ENCODE measurements around the gene GRK6.

The GRK6 gene

DNA sequence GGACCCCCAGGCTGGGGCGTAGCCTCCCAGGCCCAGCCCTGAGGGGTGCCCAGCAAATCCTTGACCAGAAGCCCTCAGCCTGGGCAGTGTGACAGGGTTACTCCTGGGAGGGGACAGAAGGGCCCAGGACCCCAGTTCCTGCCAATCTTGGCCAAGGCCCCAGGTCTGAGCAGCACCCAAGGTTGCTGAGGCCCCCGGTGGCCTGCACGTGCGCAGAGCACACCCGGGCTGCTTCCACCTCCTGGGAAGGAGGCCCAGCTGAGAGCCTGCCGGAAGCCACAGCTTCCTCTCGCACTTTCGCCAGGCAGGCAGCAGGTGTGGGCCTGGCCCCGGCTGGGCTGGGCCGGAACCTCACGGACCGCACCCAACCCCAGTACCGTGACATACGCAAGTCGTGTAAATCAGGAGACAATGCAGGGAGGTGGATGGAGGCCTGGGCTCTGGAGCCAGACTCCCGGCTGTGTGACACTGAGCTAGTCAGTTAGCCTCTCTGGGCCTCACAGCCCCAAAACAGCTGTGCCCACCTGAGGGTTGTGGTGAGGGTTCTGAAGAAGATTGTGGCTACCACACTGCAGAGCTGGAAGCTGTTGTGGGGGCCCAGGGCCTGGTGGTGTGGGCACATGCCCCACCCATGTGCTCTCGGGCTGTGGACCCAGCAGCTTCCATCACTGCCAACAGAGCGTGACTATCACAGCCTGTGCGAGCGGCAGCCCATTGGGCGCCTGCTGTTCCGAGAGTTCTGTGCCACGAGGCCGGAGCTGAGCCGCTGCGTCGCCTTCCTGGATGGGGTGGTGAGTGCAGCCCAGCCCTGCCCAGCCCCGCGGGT is 5.1 kb downstream of the GRK6 start:
- H3K27me3 ChIP-seq, result no peaks in the 10 kb centered on the region
- peak overlapping the region; percentile 99 for H3K9ac ChIP-seq
- peak overlapping the region; percentile 99 for H3K27ac ChIP-seq
- peaks cover 77% of the 10 kb centered on the region for H3K4me1 ChIP-seq
- TF ChIP-seq Cebpa-rat (IDR thresholded peaks at IDR 0.05), result no peak
- H3K4me2 ChIP-seq, result peak overlapping the region; percentile 98
- H3K9me3 ChIP-seq, result no peaks in the 10 kb centered on the region
- H3K36me3 ChIP-seq, result peaks cover 44% of the 10 kb centered on the region
- peaks cover 20% of the 10 kb centered on the region for H4K20me1 ChIP-seq
- peak overlapping the region; percentile 97 for H3K4me3 ChIP-seq

DNA sequence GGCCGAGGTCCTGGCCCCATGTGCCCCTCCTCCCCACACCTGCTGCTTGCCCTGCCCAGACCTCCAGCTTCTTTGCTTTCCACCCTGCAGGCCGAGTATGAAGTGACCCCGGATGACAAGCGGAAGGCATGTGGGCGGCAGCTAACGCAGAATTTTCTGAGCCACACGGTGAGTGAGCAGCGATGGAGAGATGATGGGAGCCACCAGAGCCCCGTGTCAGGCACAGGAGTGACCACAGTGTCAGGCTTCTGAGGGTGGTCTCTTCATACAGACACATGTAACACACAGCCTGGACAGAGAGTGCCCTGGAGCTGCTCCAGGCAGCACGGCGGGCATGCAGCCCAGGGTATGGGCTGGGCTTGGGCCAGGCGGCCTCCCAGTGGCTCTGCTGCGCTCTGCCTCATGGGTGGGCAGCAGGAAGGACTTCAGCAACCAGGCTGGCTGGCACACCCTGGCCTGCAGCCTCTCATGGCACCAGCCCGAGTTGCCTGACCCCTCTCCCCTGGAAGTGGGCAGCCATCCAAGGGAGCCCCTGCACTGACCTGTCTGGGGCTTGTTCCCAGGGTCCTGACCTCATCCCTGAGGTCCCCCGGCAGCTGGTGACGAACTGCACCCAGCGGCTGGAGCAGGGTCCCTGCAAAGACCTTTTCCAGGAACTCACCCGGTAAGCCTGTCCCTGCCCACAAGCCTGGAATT is 5.8 kb downstream of the GRK6 start:
- H3K27ac ChIP-seq, result peak overlapping the region; percentile 99
- H3K27me3 ChIP-seq, result no peaks in the 10 kb centered on the region
- H3K4me1 ChIP-seq, result peaks cover 75% of the 10 kb centered on the region
- peak overlapping the region; percentile 99 for H3K9ac ChIP-seq
- H3K9me3 ChIP-seq, result no peaks in the 10 kb centered on the region
- peaks cover 17% of the 10 kb centered on the region for H4K20me1 ChIP-seq
- peak overlapping the region; percentile 98 for H3K4me2 ChIP-seq
- peaks cover 52% of the 10 kb centered on the region for H3K36me3 ChIP-seq
- TF ChIP-seq Cebpa-rat (IDR thresholded peaks at IDR 0.05), result no peak
- peak overlapping the region; percentile 59 for H3K4me3 ChIP-seq

DNA sequence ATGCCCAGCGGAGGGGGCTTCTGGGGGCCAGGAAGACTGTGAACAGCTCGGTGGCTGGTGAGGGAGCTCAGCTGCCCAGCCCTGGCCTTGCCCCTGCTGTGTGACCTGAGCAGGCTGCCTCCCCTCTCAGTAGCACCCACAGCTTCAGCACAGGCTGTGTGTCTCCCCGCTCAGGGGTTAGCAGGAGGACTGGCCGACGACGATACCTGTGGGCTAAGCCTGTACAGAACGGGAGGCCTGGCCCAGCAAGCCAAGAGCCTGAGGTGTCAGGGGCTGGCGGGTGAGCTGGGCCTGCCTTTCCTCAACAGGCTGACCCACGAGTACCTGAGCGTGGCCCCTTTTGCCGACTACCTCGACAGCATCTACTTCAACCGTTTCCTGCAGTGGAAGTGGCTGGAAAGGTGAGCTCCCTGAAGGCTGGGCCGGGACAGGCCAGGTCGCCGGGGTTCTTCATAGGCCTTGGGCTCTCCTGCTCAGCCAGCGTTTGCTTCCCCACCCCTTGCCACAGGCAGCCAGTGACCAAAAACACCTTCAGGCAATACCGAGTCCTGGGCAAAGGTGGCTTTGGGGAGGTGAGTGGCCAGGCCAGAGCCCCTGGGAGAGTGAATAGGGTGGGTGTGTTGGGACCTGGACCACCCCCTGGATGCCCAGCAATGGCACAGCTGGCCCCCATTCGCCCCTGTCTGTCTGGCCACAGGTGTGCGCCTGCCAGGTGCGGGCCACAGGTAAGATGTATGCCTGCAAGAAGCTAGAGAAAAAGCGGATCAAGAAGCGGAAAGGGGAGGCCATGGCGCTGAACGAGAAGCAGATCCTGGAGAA is 6.6 kb downstream of the GRK6 start:
- peak overlapping the region; percentile 98 for H3K4me2 ChIP-seq
- TF ChIP-seq Cebpa-rat (IDR thresholded peaks at IDR 0.05), result no peak

GRCh38 chr5:177433658-177434217 is 7.3 kb downstream of the GRK6 start:
- peak overlapping the region; percentile 99 for H3K9ac ChIP-seq
- H3K9me3 ChIP-seq, result no peaks in the 10 kb centered on the region
- H3K27ac ChIP-seq, result peak overlapping the region; percentile 99
- peaks cover 66% of the 10 kb centered on the region for H3K36me3 ChIP-seq
- TF ChIP-seq Cebpa-rat (IDR thresholded peaks at IDR 0.05), result no peak
- H3K4me2 ChIP-seq, result peak overlapping the region; percentile 98
- H3K4me3 ChIP-seq, result no peak overlapping the region; the same call in 1 of the 2 replicates
- H4K20me1 ChIP-seq, result peaks cover 3% of the 10 kb centered on the region
- peaks cover 60% of the 10 kb centered on the region for H3K4me1 ChIP-seq
- no peaks in the 10 kb centered on the region for H3K27me3 ChIP-seq

More for the DNA sequence above, 6.6 kb downstream of the GRK6 start:
- Histone ChIP-seq H3K27me3 (no peaks in the 10 kb centered on the region), H4K20me1 (peaks cover 10% of the 10 kb centered on the region), H3K4me3 (peak overlapping the region; percentile 59), H3K27ac (peak overlapping the region; percentile 99), H3K36me3 (peaks cover 60% of the 10 kb centered on the region), H3K9ac (peak overlapping the region; percentile 99), H3K4me1 (peaks cover 67% of the 10 kb centered on the region), H3K9me3 (no peaks in the 10 kb centered on the region)

GRCh38 chr5:177434437-177434836 is 8.0 kb downstream of the GRK6 start:
- TF ChIP-seq Cebpa-rat (IDR thresholded peaks at IDR 0.05), result no peak
- H3K4me1 ChIP-seq, result peaks cover 53% of the 10 kb centered on the region
- no peaks in the 10 kb centered on the region for H3K9me3 ChIP-seq
- H3K4me3 ChIP-seq, result no peak overlapping the region; the same call in 1 of the 2 replicates
- no peaks in the 10 kb centered on the region for H3K27me3 ChIP-seq
- peak overlapping the region; percentile 77 for H3K27ac ChIP-seq
- H3K9ac ChIP-seq, result peak overlapping the region; percentile 64
- H3K36me3 ChIP-seq, result peaks cover 73% of the 10 kb centered on the region
- peak overlapping the region; percentile 98 for H3K4me2 ChIP-seq
- H4K20me1 ChIP-seq, result no peaks in the 10 kb centered on the region

- peaks cover 80% of the 10 kb centered on the region for H3K36me3 ChIP-seq
- no peaks in the 10 kb centered on the region for H4K20me1 ChIP-seq
- TF ChIP-seq Cebpa-rat (IDR thresholded peaks at IDR 0.05), result no peak
- H3K27ac ChIP-seq, result peak overlapping the region; percentile 77; the same call in 1 of the 2 replicates
- no peak overlapping the region for H3K9ac ChIP-seq
- H3K9me3 ChIP-seq, result no peaks in the 10 kb centered on the region
- no peak overlapping the region for H3K4me2 ChIP-seq
- H3K27me3 ChIP-seq, result no peaks in the 10 kb centered on the region
- peaks cover 51% of the 10 kb centered on the region for H3K4me1 ChIP-seq
- no peak overlapping the region for H3K4me3 ChIP-seq
These were observed 8.7 kb downstream of the GRK6 start for GRCh38 chr5:177434942-177435738.

DNA sequence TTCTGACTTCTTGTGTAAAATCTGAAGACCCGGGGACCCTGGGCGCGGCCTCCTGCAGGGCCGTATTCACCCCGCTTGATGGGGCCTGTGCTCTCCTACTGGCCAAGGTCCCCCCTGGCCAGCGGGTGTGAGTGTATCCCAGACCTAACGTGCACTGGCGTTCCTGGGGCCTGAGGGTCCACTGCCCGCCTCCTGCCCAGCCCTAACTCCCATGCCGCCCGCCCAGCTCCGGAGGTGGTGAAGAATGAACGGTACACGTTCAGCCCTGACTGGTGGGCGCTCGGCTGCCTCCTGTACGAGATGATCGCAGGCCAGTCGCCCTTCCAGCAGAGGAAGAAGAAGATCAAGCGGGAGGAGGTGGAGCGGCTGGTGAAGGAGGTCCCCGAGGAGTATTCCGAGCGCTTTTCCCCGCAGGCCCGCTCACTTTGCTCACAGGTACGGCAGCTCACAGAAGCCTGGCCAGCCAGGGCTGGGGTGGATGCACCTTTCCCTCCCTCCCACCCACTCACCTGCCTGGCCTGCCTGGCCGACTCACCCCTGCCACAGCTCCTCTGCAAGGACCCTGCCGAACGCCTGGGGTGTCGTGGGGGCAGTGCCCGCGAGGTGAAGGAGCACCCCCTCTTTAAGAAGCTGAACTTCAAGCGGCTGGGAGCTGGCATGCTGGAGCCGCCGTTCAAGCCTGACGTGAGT is 9.5 kb downstream of the GRK6 start:
- peaks cover 51% of the 10 kb centered on the region for H3K4me1 ChIP-seq
- H4K20me1 ChIP-seq, result peaks cover 6% of the 10 kb centered on the region; the same call in 1 of the 2 replicates
- H3K9me3 ChIP-seq, result no peaks in the 10 kb centered on the region
- H3K27me3 ChIP-seq, result no peaks in the 10 kb centered on the region
- H3K4me3 ChIP-seq, result no peak overlapping the region
- no peak for TF ChIP-seq Cebpa-rat (IDR thresholded peaks at IDR 0.05)
- H3K4me2 ChIP-seq, result no peak overlapping the region
- H3K36me3 ChIP-seq, result peaks cover 89% of the 10 kb centered on the region
- H3K27ac ChIP-seq, result peak overlapping the region; percentile 35; the same call in 1 of the 2 replicates
- no peak overlapping the region for H3K9ac ChIP-seq

DNA sequence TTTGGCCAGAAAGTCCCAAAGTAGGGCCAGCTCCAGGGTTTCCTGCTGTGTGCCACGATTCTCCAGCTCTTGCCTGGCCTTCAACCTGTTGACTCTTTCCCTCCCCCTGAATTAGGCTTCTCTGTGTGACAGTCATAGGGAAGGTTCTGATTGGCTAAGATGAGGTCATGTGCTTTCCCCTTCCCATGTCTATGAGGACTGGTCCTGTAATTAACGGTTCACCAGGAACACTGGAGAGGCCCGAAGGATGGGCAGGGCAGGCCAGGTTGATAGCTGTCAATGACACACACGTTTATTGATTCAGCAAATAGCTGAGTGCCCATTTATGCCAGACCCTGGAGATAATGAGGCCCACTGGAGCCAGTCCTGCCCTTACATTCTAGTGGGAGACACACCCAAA is 11.1 kb downstream of the GRK6 start:
- Histone ChIP-seq H3K4me3 (no peak overlapping the region), H3K27me3 (no peaks in the 10 kb centered on the region), H3K9ac (no peak overlapping the region), H3K9me3 (no peaks in the 10 kb centered on the region), H4K20me1 (peaks cover 9% of the 10 kb centered on the region; the same call in 1 of the 2 replicates), H3K4me1 (peaks cover 41% of the 10 kb centered on the region), H3K4me2 (no peak overlapping the region), H3K27ac (no peak overlapping the region), H3K36me3 (peaks cover 100% of the 10 kb centered on the region)
- TF ChIP-seq Cebpa-rat (IDR thresholded peaks at IDR 0.05), result no peak
